Measurements from ENCODE around the gene CDC25B.

GRCh38 chr20:3754276-3754630, 41.9 kb upstream of the CDC25B start:
- TF ChIP-seq CTCF (IDR thresholded peaks at IDR 0.05) (no peak), POLR2AphosphoS5 (IDR thresholded peaks at IDR 0.05) (no peak), EP300 (IDR thresholded peaks at IDR 0.05) (no peak), POLR2A (IDR thresholded peaks at IDR 0.05) (no peak)

Measured in stomach (tissue), 4 donors.